C4-2B (cell line): ENCODE data around the gene B4GAT1.

Source experiments
- CTCF ChIP-seq: fragments of 450-650 bp; conservative IDR thresholded peaks from 2 replicates; pipeline ENCODE4 v1.5.1; 2017; ENCODE audit warnings: mild to moderate bottlenecking
- ZFX ChIP-seq: fragments of 450-650 bp; IDR thresholded peaks from 2 replicates; pipeline ENCODE4 v1.6.1; 2017

GRCh38 chr11:66393954-66394353 is 46.5 kb upstream of the B4GAT1 start:
- TF ChIP-seq CTCF (no peak), ZFX (no peak)
